H4 (cell line): ENCODE results near the gene SBNO2. TPM values are rescaled to one million over a fixed set of nuclear protein-coding genes. Genes with fewer than 3 reads are reported as not detected.
A peak's percentile ranks its signal among the peaks of the same experiment; 100 is the strongest.
"Not testable (repeated sequence)": the region's sequence is repeated elsewhere in the genome, so short reads cannot be mapped to it uniquely, and the experiment has no call there.

ENCODE experiments used
- DNase-seq: peaks from one replicate; pipeline ENCODE4 v3.0.0-alpha.2; 2015; ENCODE audit warnings: low spot score
- total RNA-seq: library from RNA; depleted of rRNA; stranded (reverse); fragments of >200 nt; shearing (Covaris generic); gene quantifications from 2 replicates; pipeline ENCODE4 v1.2.3, GENCODE V29; 2014

The SBNO2 gene
- total RNA-seq, 1 experiment from 2014 or later, result 8.6 TPM

DNA sequence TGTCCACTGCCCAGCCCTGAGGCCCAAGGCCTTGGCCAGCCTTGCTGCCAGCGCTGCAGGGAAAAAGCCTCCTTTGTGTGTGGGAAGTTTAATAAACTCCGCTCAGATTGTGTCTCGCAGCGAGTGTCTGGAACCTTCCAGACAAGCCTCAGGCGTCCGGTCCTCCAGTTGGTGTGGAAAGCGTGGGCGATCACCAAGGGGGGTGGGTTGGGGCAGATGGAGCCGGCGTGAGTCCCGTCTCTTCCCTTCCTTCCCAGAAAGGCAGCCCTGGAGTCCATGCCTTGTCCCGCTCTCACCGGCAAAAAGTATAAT lies 36.1 kb upstream of the SBNO2 start:
- DNase-seq, result no peak

DNA sequence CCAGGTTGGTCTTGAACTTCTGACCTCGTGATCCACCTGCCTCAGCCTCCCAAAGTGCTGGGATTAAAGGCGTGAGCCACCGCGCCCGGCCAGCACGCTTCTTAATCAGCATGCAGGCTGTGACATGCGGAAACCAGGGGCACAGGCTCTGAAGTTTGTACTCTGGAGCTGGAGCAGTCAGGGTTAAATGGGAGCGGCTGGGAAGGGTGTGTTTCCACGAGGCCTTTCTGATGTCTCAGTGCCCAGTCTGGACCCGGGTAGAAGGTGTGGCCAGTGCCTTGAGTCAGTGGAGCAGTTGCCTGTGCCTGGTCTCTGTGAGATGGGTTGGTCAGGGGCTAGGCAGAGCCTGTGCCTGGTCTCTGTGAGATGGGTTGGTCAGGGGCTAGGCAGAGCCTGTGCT lies 34.8 kb upstream of the SBNO2 start:
- not testable (repeated sequence) for DNase-seq

DNA sequence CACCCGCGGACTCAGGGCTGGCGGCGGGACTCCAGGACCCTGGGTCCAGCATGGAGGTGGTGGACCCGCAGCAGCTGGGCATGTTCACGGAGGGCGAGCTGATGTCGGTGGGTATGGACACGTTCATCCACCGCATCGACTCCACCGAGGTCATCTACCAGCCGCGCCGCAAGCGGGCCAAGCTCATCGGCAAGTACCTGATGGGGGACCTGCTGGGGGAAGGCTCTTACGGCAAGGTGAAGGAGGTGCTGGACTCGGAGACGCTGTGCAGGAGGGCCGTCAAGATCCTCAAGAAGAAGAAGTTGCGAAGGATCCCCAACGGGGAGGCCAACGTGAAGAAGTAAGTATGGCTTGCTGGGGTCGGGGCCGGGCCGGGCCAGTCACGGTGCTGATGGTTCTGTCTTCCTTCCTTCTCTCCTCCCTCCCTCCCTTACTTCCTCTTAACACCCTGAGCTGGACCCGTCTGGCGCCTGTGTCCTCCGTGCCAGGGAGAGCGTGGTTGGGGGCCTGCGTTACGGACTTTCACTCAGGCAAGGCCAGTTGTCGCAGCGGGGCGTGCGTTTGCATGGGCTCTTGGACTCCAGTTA lies 32.9 kb upstream of the SBNO2 start:
- no peak for DNase-seq

DNA sequence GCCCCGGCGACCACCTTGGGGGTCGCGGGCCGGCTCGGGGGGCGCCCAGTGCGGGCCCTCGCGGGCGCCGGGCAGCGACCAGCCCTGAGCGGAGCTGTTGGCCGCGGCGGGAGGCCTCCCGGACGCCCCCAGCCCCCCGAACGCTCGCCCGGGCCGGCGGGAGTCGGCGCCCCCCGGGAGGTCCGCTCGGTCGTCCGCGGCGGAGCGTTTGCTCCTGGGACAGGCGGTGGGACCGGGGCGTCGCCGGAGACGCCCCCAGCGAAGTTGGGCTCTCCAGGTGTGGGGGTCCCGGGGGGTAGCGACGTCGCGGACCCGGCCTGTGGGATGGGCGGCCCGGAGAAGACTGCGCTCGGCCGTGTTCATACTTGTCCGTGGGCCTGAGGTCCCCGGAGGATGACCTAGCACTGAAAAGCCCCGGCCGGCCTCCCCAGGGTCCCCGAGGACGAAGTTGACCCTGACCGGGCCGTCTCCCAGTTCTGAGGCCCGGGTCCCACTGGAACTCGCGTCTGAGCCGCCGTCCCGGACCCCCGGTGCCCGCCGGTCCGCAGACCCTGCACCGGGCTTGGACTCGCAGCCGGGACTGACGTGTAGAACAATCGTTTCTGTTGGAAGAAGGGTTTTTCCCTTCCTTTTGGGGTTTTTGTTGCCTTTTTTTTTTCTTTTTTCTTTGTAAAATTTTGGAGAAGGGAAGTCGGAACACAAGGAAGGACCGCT lies 32.2 kb upstream of the SBNO2 start:
- DNase-seq, result no peak

DNA sequence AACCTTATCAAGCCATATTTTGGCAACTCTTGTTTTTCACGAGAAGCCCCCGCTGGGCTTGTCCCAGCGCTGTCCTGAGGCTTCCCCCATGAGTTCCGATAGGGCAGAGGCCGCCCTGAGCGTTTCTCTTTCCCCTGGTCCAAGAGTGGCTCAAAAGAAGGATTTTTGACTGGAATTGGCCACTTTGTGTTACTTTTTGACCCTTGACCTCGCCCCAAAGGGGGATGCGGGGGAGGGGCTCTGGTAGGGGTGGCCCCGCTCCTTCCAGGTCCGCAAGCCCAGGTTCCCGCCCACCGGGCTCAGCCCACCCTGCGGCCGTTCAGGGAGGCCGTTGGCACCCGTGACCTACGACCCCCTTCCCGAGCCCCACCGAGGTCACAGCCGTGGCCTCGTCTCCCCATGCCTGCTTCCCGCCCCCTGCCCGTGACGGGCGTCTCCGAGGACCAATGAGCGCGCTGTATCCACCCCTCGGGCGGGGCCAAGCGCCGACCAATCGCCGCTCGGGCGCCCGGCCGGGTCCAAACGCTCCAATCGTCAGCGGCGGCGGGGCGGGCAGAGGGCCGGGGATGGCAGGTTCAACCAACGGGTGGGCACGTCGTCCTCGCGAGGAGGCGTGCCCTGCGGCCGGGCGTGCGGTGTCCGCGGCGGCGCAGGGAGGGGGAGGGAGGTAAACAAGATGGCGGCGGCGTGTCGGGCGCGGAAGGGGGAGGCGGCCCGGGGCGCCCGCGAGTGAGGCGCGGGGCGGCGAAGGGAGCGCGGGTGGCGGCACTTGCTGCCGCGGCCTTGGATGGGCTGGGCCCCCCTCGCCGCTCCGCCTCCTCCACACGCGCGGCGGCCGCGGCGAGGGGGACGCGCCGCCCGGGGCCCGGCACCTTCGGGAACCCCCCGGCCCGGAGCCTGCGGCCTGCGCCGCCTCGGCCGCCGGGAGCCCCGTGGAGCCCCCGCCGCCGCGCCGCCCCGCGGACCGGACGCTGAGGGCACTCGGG lies 31.3 kb upstream of the SBNO2 start, which contains the start of gene STK11:
Gene STK11, plus strand, starts transcription at position 665 of the 986 bp plus-strand sequence. CDS start 1,136 bp downstream, outside the sequence.
- DNase-seq, result peak; percentile 94

DNA sequence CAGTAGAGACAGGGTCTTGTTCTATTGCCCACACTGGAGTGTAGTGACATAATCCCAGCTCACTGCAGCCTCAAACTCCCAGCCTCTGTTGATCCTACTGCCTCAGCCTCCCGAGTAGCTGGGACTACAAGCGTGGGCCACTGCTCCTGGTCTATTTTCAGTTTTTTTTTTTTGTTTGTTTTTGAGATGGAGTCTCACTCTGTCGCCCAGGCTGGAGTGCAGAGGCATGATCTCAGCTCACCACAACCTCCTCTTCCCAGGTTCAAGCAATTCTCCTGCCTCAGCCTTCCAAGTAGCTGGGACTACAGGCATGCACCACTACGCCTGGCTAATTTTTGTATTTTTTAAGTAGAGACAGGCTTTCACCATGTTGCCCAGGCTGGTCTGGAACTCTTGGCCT lies 26.5 kb upstream of the SBNO2 start:
- not testable (repeated sequence) for DNase-seq

DNA sequence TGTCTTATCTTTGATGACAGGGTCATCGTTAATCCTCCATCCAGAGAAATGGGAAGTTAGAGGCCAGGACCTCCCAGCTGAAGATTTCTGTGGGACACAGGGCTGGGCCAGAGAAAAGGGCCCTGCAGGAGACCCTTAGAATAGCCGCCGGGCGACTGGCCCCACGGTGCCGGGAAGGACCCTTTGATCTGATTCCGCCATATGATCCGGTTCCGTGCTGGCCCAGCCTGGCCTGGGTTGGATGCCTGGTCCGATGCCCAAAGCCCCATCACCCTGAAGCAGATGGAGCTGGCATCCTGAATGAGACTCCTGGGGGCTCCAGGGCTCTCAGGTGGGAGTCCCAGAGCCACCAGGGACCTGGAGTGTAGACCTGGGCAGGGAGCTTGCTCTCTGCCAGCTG lies 25.5 kb upstream of the SBNO2 start:
- DNase-seq, result no peak

DNA sequence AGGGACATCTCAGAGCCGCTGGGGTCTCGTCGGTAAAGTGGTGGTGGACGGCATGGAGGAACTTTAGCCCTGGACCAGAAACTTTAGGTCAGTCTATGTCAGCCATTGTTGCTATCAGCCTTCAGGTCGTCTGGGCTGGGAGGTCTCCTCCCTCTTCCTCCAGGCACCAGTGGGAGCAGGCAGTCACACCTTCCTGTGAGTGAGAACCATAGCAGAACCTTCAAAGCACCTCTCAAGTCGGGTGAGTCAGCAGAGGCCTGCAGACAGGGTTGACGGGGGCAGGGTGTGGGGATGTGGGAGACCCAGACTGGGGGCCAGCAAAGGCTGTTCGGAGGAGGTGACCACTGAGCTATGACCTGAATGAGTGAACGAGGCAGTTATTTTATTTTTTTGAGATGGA lies 15.4 kb upstream of the SBNO2 start:
- DNase-seq, result no peak

DNA sequence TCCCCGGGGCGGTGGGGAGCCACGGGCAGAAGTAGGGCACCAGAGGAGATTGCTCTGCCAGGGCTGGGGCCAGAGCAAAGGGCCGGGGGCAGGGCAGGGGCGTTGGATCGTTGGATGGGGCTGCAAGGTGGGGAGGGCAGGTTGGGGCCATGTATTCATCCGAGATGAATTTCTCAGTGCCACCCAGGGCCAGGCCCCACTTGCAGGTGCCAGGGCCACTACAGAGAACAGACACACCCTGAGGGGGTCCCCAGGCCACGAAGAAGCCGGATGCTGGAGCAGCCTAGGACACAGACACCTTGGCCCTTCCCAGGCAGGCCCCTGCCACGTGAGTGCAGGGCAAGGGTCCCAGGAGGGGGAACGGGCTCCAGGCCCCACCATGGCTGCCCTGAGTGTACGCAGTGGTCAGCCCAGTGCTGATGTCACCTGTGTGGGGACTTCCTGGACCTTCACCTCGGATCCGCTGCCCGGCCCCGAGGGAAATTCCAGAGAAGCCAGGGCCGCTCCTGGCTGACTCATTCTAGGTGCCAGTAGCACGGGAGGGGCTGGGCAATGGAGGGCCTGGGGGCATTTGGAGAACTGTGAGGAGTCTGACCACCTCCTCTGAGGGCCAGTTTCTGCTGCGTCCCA lies 9.6 kb upstream of the SBNO2 start:
- DNase-seq, result peak; percentile 48

DNA sequence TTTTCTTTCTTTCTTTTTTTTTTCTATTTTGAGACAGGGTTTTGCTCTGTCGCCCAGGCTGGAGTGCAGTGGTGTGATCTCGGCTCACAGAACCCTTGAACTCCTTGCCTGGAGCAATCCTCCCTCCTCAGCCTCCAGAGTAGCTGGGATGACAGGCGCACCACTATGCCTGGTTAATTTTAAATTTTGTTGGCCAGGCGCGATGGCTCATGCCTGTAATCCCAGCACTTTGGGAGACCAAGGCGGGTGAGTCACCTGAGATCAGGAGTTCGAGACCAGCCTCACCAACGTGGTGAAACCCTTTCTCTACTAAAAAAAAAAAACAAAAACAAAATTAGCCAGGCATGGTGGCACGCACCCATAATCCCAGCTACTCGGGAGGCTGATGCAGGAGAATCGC lies 8.7 kb upstream of the SBNO2 start:
- DNase-seq, result no peak

DNA sequence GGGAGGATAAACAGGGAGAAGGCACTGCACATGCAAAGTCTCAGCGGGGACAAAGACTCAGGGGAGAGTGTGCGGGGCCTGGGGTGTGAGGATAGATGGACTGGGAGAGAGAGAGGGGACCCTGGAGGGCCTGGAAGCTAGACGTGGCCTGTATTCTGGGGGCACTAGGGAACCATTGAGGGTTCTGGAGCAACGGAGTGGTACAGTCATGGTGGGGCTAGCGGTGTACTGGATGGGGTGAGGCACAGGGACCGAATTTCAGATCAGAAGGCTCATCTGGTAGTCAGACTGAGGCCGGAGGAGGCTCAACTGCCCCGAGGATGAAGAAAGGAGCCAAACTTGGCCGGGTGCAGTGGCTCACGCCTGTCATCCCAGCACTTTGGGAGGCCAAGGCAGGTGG lies 8.0 kb upstream of the SBNO2 start:
- DNase-seq, result no peak

DNA sequence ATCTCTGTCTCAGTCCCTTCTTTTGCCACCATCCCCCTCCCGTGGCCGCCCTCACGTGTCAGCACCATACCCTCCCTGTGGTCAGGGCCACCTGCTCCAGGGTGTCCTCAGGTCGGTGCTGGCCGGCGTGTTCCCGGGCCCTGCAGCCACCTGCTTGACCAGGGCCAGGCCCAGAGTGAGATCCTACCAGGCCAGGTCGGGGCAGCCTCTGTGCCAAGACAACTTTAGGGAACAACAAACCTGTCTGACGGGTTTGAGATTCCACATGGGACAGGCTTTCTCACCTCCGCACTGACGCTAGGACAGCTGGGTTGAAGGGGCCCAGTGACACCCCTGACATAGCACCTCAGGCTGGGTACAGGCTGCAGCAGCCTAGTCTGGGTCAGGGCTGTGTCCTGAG lies 7.5 kb upstream of the SBNO2 start:
- DNase-seq, result no peak

DNA sequence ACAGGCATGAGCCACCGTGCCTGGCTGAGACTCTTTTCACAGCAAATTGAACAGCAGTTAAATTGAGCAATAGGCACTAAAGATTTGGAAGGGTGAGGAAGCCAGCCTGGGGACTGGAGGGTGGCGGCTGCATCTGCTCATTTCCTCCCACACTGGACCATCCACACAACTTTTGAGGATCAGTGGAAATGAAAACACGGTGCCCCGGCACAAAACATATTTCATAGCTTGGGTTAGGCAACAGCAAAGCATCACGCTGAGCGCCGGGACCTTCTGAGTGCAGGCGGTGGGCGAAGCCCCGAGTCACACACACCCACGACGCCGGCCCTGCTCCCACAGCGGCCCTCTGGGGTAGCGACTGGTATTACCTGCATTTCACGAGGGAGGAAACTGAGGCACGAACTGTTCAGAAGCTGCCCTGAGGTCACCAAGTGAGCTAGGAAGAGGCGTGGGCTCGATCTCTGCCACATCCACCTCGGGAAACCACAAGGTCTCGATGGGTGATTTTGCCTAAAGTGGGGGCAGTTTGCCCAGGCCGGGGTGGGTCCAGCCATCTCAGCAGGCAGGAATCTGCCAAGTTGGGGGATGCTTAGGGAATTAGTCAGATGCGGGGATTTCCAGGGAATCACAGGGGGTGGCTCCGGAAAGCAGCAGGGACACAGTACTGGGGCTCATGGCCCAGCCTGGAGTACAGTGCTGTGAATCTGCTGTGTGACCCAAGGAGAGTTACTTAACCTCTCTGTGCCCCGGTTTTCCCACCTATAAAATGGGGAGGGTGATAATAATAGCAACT lies 3.5 kb upstream of the SBNO2 start:
- peak; percentile 68 for DNase-seq

DNA sequence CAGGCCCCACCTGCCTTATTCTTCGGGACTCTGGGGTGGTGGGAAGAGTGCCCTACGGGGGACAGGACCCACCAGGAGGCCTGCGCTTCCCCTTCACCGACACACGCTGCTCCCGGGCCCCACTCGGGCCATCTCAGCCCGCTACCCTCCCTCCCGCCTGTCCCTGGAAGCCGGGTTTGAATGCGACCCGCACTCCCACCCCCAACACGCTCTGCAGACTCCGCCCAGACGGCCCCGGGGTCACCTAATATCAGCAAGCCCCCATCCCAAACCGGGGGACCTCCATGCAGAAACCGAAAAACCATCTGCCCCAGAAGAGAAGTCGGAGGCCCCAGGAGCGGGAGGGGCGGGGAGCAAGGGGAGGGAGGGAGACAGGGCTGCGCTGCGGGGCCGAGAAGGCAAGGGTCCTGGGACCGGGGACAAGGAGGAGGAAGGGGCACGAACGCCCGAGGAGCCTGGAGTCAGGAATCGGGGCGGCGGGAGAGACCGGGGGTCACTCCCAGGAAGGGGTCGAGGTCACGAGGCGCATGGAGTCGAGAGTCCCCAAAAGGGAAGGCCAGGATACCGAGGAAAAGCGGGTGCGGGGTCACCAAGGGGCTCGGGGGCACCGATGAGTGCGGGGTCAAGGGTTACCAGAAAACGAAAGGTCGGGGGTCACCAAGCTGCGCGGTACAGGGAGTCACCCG lies 766 bp downstream of the SBNO2 start:
- no peak for DNase-seq

DNA sequence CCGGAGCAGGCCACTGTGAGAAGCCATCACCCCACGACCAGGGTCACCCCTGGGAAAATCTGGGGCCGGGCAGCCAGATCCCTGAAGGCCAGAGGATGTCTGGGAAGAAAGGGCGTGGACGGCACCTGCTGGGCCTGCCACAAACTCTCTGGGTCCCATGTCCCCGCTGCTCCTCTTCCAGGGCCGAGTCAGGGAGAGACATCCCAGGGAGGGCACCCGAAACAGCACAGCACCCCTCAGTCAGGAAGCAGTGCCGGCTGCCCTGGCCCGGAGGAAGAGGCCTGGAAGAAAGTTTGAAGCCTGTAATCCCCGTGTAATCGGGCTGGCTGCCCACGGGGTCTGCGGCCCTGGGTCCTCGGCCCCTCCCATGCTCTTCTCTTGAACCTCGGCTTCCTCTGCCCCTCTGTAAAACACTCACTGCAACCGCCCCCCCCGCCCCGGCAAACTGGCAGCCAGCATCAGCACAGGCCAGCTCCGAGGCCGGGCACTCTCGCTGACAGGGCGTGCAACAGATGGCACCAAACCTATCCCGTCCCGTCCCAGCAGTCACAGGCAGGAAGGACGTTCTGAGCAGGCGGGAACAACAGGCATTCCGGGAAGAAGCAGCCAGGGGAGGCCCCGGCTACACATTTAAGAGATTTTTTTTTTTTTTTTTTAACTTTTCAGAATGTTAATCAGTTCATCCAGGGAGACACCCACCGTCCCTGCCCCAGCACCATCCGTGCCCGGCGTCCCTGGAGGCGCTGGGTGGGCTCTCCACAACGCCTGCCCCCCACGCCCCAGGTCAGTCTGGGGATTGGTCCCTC lies 1.5 kb downstream of the SBNO2 start:
- DNase-seq, result peak; percentile 71

DNA sequence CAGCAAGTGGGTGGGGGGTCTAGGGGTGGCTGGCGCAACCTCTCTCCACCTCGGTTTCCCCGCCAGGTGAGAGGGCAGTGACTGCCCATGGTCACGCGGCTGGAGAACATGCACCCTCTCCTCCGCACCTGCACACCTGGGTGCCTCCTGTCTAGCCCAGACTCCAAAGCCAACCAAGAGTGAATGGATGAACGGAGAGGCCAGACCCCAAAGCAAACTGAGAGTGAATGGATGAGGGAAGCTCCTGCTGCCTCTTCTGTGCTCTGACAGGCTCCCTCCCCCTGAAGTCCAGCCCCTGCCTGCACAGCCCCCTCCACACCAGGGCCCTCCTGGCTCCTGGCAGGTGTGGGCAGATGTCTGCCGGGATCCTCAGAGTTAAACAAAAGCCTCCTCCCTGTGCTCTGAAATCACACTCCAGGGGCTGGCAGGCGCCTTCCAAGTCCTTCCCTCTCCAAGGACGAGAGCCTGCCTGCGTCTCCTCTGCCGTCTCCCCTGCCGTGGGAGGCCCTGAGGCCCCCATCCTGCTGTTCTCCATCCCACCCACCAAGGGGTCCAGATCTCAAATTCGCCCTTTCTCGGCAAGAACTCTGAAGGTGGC lies 2.2 kb downstream of the SBNO2 start:
- no peak for DNase-seq

DNA sequence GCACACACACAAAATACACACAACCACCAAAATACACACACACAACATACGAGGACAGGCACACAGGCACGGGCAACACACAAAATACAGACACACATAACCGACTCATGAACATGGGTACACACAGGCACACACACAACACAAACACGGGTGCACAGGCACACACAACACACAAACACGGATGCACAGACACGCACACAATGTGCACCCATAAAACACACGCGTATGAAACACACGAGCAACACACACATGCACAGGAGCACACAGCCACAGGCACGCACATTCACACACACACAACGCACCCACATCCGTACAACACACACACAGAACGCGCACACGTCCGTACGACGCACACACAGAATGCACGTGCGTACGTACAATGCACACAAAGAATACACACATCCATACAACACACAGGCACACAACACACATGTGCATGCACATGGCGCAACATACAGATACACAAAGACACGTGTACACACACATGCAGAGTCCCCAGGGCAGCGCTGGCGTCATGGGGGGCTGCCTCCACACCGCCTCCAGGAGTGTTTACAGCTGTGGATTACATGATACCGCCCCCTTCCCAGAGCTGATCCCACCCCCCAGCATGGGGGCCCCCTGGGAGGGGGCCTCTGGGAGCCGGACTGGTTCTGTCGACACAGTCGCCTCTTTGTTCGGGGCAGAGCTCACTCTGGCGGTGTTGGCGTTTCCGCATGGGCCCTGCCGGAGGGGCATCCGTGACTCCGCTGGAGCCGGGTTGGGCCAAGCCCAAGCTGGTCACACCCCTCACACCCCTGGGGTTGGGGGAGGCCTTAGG lies 2.9 kb downstream of the SBNO2 start:
- DNase-seq, result no peak
